Measurements from ENCODE around the gene PAPPA. TPM values are rescaled to one million over a fixed set of nuclear protein-coding genes. Genes with fewer than 3 reads are reported as not detected.
A peak's percentile ranks its signal among the peaks of the same experiment; 100 is the strongest.

The PAPPA gene
- total and polyA plus RNA-seq, 2 donors from 2014 or later = 4.2 to 10.2 TPM

GRCh38 chr9:116165912-116166311 lies 12.3 kb downstream of the PAPPA start:
- no peak for DNase-seq
- Histone ChIP-seq H3K4me3 (ENCODE audit: low read length in 3 of 3) (no peak overlapping the region), H3K4me1 (ENCODE audit: control insufficient read depth in 2 of 3, insufficient read depth in 2 of 3, low read depth in 1 of 3, low read length in 3 of 3) (peaks cover 0 to 3% (median 0%) of the 10 kb centered on the region in 3 donors), H3K9me3 (ENCODE audit: control insufficient read depth in 2 of 3, insufficient read depth in 1 of 3, low read length in 3 of 3) (no peaks in the 10 kb centered on the region), H3K9ac (ENCODE audit: low read length in 3 of 3) (peak overlapping the region in 1 of 3 donors; percentile 35), H3K27me3 (ENCODE audit: control insufficient read depth, insufficient read depth, low read length) (no peaks in the 10 kb centered on the region), H3K36me3 (ENCODE audit: control insufficient read depth in 2 of 3, insufficient read depth in 3 of 3, low read length in 3 of 3) (no peaks in the 10 kb centered on the region), H3K27ac (ENCODE audit: low read depth in 2 of 2, low read length in 2 of 2) (peak overlapping the region in 1 of 2 donors; percentile 43)
- no peak for TF ChIP-seq CTCF (IDR thresholded peaks at IDR 0.05; ENCODE audit: borderline replicate concordance, extremely low read depth, insufficient read depth)
- peak; percentile 37 for FAIRE-seq
- intact Hi-C loops (cut with DNase I) = no loop called here

DNA sequence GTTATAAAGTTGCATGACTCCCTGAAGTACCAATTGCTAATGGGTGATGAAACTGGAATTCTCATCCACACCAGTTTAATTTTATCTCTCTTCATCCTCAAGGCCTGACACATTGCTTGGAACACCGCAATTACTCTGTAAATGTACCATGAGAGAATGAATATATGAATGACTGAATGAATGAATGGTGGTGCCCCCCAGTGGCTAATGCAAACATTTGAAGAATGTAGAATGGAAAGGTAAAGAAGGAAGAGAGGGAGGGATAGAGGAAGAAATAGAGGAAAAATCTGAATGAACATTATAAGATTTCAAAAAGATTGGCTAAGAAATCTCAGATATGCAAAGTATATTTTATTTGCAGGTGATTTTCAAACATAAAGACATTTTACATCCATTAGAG lies 13.1 kb downstream of the PAPPA start:
- Histone ChIP-seq H3K4me3 (ENCODE audit: low read length in 3 of 3) (no peak overlapping the region), H3K9ac (ENCODE audit: low read length in 3 of 3) (no peak overlapping the region), H3K9me3 (ENCODE audit: control insufficient read depth in 2 of 3, insufficient read depth in 1 of 3, low read length in 3 of 3) (no peaks in the 10 kb centered on the region), H3K4me1 (ENCODE audit: control insufficient read depth in 2 of 3, insufficient read depth in 2 of 3, low read depth in 1 of 3, low read length in 3 of 3) (peaks cover 0 to 3% (median 0%) of the 10 kb centered on the region in 3 donors), H3K27ac (ENCODE audit: low read depth in 2 of 2, low read length in 2 of 2) (no peak overlapping the region), H3K27me3 (ENCODE audit: control insufficient read depth, insufficient read depth, low read length) (no peaks in the 10 kb centered on the region), H3K36me3 (ENCODE audit: control insufficient read depth in 2 of 3, insufficient read depth in 3 of 3, low read length in 3 of 3) (no peaks in the 10 kb centered on the region)
- FAIRE-seq (no peak), DNase-seq (no peak)
- TF ChIP-seq CTCF (IDR thresholded peaks at IDR 0.05; ENCODE audit: borderline replicate concordance, extremely low read depth, insufficient read depth) = no peak
- intact Hi-C loops (cut with DNase I) = no loop called here

- intact Hi-C loops (cut with DNase I) = no loop called here
- no peak overlapping the region for H3K4me3 ChIP-seq (ENCODE audit: low read length in 3 of 3)
- DNase-seq (no peak), FAIRE-seq (no peak)
- H3K27ac ChIP-seq (ENCODE audit: low read depth in 2 of 2, low read length in 2 of 2) = no peak overlapping the region
- H3K9me3 ChIP-seq (ENCODE audit: control insufficient read depth in 2 of 3, insufficient read depth in 1 of 3, low read length in 3 of 3) = no peaks in the 10 kb centered on the region
- TF ChIP-seq CTCF (IDR thresholded peaks at IDR 0.05; ENCODE audit: borderline replicate concordance, extremely low read depth, insufficient read depth) = no peak
- no peak overlapping the region for H3K9ac ChIP-seq (ENCODE audit: low read length in 3 of 3)
- no peaks in the 10 kb centered on the region for H3K27me3 ChIP-seq (ENCODE audit: control insufficient read depth, insufficient read depth, low read length)
- H3K4me1 ChIP-seq (ENCODE audit: control insufficient read depth in 2 of 3, insufficient read depth in 2 of 3, low read depth in 1 of 3, low read length in 3 of 3) = peaks cover 0 to 3% (median 0%) of the 10 kb centered on the region in 3 donors
- no peaks in the 10 kb centered on the region for H3K36me3 ChIP-seq (ENCODE audit: control insufficient read depth in 2 of 3, insufficient read depth in 3 of 3, low read length in 3 of 3)
These were observed 14.6 kb downstream of the PAPPA start for GRCh38 chr9:116168231-116168630.

GRCh38 chr9:116172216-116172615 lies 18.6 kb downstream of the PAPPA start:
- Histone ChIP-seq H3K27me3 (ENCODE audit: control insufficient read depth, insufficient read depth, low read length) (no peaks in the 10 kb centered on the region), H3K9me3 (ENCODE audit: control insufficient read depth in 2 of 3, insufficient read depth in 1 of 3, low read length in 3 of 3) (no peaks in the 10 kb centered on the region), H3K9ac (ENCODE audit: low read length in 3 of 3) (no peak overlapping the region), H3K4me1 (ENCODE audit: control insufficient read depth in 2 of 3, insufficient read depth in 2 of 3, low read depth in 1 of 3, low read length in 3 of 3) (no peaks in the 10 kb centered on the region), H3K36me3 (ENCODE audit: control insufficient read depth in 2 of 3, insufficient read depth in 3 of 3, low read length in 3 of 3) (no peaks in the 10 kb centered on the region), H3K27ac (ENCODE audit: low read depth in 2 of 2, low read length in 2 of 2) (no peak overlapping the region), H3K4me3 (ENCODE audit: low read length in 3 of 3) (no peak overlapping the region)
- no peak for DNase-seq
- no peak for FAIRE-seq
- intact Hi-C loops (cut with DNase I) = no loop called here
- TF ChIP-seq CTCF (IDR thresholded peaks at IDR 0.05; ENCODE audit: borderline replicate concordance, extremely low read depth, insufficient read depth) = no peak
